A673 (cell line): ENCODE data around the gene TSPO. TPM values are rescaled to one million over a fixed set of nuclear protein-coding genes. Genes with fewer than 3 reads are reported as not detected.

Experiments
- BruUV-seq: library from RNA; stranded (reverse); fragments of 400-500 nt; replicated peaks from 2 replicates; lab custom pipeline; 2021; lab: Mats Ljungman, UMichigan
- CTCF ChIA-PET: fragments of 300-600 bp; sonication (Branson Sonifier 250); formaldehyde crosslinking; loops from one replicate; lab custom pipeline; 2022; ENCODE audit warnings: antibody characterized with exemption; lab: Charles Lee
- POLR2A ChIA-PET: fragments of 300-600 bp; sonication (Branson Sonifier 250); formaldehyde crosslinking; loops from one replicate; lab custom pipeline; 2022; ENCODE audit warnings: antibody characterized with exemption; ENCODE audit not compliant: low non-redundant PET; lab: Charles Lee
- DNase-seq: peaks from one replicate; pipeline ENCODE4 v3.0.0-alpha.2; 2015; ENCODE audit warnings: low spot score
- H3K27ac ChIP-seq: fragments of 200-600 bp; sonication (generic); 2 replicates; pipeline ENCODE4 v1.5.1; 2016; ENCODE audit warnings: mixed run types, low read depth, mild to moderate bottlenecking, mixed read lengths, antibody characterized with exemption, low read length; ENCODE audit not compliant: poor library complexity, severe bottlenecking
- H3K27me3 ChIP-seq: fragments of 200-600 bp; sonication (generic); replicated peaks from 2 replicates; pipeline ENCODE4 v1.6.1; 2017; ENCODE audit warnings: mixed run types, low read depth, mild to moderate bottlenecking, mixed read lengths, antibody characterized with exemption, low read length; ENCODE audit not compliant: insufficient read depth, poor library complexity
- H3K36me3 ChIP-seq: fragments of 200-600 bp; sonication (generic); 2 replicates; pipeline ENCODE4 v1.6.1; 2016; ENCODE audit warnings: mixed run types, mild to moderate bottlenecking, mixed read lengths, antibody characterized with exemption, low read length; ENCODE audit not compliant: insufficient read depth, poor library complexity, severe bottlenecking
- H3K4me1 ChIP-seq: fragments of 200-600 bp; sonication (generic); 2 replicates; pipeline ENCODE4 v1.6.1; 2017; ENCODE audit warnings: mixed run types, mild to moderate bottlenecking, mixed read lengths, antibody characterized with exemption, low read length; ENCODE audit not compliant: insufficient read depth, poor library complexity, severe bottlenecking
- H3K4me3 ChIP-seq: fragments of 200-600 bp; sonication (generic); 2 replicates; pipeline ENCODE4 v1.5.1; 2016; ENCODE audit warnings: low read depth, mixed run types, mild to moderate bottlenecking, mixed read lengths, low read length; ENCODE audit not compliant: poor library complexity, severe bottlenecking
- H3K9me3 ChIP-seq: fragments of 200-600 bp; sonication (generic); 2 replicates; pipeline ENCODE4 v1.6.1; 2016; ENCODE audit warnings: mixed run types, low read depth, mild to moderate bottlenecking, mixed read lengths, antibody characterized with exemption, low read length; ENCODE audit not compliant: poor library complexity, severe bottlenecking
- CTCF ChIP-seq: fragments of 300-800, 200-600 bp; sonication (generic); conservative IDR thresholded peaks from 2 replicates; pipeline ENCODE4 v1.5.1; 2017; ENCODE audit warnings: low read depth, mild to moderate bottlenecking, antibody characterized with exemption, low read length, moderate library complexity, mixed read lengths
- EZH2 ChIP-seq: fragments of 200-600 bp; sonication (generic); IDR thresholded peaks from 2 replicates; pipeline ENCODE4 v1.6.1; 2017; ENCODE audit warnings: borderline replicate concordance, low read depth, mild to moderate bottlenecking, mixed read lengths, antibody characterized with exemption, low read length; ENCODE audit not compliant: poor library complexity, severe bottlenecking
- intact Hi-C: fragments of 100-400 bp; cut with micrococcal nuclease; formaldehyde crosslinking; loops from one replicate; pipeline ENCODE4 v1.10.0; 2022; ENCODE audit not compliant: unreplicated experiment
- total RNA-seq: library from RNA; stranded (reverse); gene quantifications from 2 replicates; pipeline ENCODE4 v1.2.3, GENCODE V29; 2021

The TSPO gene
- total RNA-seq, 1 experiment from 2014 or later: 105 TPM

DNA sequence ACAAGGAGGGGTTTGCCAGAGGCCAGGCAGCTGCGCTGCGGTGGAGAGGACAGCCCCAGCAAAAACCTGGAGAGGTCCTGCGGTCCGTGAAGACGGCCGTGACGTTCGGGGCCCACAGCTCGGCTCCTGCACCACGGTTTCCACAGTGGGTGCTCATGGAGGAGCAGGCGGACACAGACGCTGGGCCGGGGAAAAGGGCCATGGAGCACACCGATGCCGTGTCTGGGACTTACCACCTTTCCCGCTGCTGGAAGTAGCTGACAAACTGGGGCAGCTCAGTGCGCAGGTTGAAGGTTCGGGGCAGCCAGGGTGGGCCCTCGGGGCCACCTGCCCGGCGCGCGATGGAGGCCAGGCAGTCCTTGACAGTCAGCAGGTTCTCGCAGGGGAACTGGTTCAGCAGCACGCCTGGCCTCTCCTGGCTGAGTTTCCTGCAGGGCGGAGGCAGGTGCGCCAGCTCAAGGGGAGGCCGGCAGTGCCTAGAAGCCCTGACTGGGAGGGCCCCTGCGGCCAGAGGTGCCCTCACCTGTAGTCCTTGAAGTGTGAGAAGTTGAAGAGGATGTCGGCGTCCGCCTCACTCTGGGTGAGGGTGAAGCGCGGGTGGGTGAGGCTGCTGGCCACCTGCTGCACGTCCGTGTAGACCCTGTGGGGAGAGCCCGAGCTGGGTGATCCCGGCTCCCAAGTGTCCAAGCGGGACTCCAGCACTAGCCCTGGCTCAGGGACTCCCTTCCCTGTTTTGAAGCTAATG, 22.8 kb downstream of the TSPO start:
- no TSS peak for BruUV-seq
- ChIA-PET CTCF (no interaction called here), POLR2A (no interaction called here)
- Histone ChIP-seq H3K4me1 (no peaks in the 10 kb centered on the region), H3K27me3 (no peaks in the 10 kb centered on the region), H3K4me3 (no peak overlapping the region), H3K9me3 (no peaks in the 10 kb centered on the region), H3K36me3 (peaks cover 70% of the 10 kb centered on the region), H3K27ac (no peak overlapping the region)
- DNase-seq: no peak
- TF ChIP-seq EZH2: no peak
- no peak for TF ChIP-seq CTCF
- intact Hi-C loops: no loop called here

- Histone ChIP-seq H3K27ac (no peak overlapping the region), H3K4me3 (no peak overlapping the region), H3K9me3 (no peaks in the 10 kb centered on the region), H3K4me1 (no peaks in the 10 kb centered on the region), H3K36me3 (peaks cover 75% of the 10 kb centered on the region), H3K27me3 (no peaks in the 10 kb centered on the region)
- intact Hi-C loops: no loop called here
- no TSS peak for BruUV-seq
- ChIA-PET CTCF (no interaction called here), POLR2A (no interaction called here)
- no peak for TF ChIP-seq EZH2
- TF ChIP-seq CTCF: no peak
- no peak for DNase-seq
Observed at GRCh38 chr22:43174941-43175531, 23.7 kb downstream of the TSPO start.

DNA sequence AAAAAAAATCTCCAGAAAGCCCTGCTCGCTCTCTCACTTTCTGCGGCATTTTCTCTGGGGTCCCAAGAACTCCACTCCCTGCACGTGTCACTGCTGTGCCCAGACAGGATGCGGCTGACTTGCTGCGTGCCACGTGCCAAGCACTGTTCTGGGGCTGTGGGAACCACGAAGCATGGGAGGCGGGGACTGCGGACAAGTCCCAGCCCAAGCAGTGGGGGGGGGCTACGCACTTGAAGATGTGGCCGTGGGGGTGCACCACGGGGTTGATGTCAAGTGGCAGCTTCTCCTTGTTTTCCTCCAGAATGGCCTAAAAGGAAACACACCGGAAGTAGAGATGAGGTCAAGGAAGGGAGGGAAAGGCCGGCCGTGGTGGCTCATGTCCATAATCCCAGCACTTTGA, 24.7 kb downstream of the TSPO start:
- CTCF ChIA-PET: no interaction called here
- Histone ChIP-seq H3K9me3 (no peaks in the 10 kb centered on the region), H3K4me1 (no peaks in the 10 kb centered on the region), H3K36me3 (peaks cover 74% of the 10 kb centered on the region), H3K27me3 (no peaks in the 10 kb centered on the region), H3K27ac (no peak overlapping the region), H3K4me3 (no peak overlapping the region)
- TF ChIP-seq CTCF (no peak), EZH2 (no peak)
- DNase-seq: no peak
- no TSS peak for BruUV-seq
- intact Hi-C loops: no loop called here
- POLR2A ChIA-PET: no interaction called here
